Smooth muscle cell of the brain vasculature (primary cell): Measurements from ENCODE around the gene TM4SF4.

Source experiments
- DNase-seq: peaks from one replicate; pipeline ENCODE4 v3.0.0-alpha.2; 2012; ENCODE audit warnings: low read depth, low spot score

The TM4SF4 gene

DNA sequence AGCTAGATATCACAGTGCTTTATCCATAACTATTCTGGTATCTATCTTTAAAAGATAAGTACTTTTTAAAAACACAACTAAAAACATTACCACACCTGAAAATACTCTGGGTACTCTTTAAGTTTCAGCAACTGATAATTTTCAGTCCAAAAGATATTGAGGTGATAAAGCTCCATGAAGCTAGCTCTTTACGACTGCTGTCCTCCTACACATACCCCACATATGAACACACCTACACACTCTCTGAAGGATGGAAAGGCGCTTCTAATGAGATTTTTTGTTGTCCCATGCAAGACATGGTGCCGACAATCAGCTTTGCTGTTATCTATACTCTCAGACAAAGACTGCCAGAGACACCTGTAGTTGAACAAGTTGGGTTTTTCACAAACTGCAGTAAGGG is 19.1 kb upstream of the TM4SF4 start:
- DNase-seq, result no peak

DNA sequence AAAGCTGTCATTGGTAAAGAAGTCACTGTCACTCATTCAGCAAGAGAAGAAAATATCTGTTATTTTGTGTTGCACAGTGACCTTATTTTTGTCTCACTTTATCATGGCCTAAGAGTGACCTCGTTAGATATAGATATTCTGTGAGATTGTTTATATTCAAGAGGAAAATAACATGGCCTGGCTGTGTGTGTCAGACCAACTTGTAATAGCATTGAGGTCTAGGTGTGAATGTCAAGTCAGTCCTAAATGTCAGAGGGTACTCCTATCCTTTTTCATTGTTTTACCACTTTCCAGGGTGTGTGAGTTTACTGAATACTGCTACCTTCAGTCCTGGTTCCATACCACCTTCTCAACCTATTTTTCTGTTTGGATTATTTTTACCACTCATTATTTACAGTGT is 18.5 kb upstream of the TM4SF4 start:
- DNase-seq, result no peak

GRCh38 chr3:149459491-149460059 is 14.9 kb upstream of the TM4SF4 start:
- no peak for DNase-seq

DNA sequence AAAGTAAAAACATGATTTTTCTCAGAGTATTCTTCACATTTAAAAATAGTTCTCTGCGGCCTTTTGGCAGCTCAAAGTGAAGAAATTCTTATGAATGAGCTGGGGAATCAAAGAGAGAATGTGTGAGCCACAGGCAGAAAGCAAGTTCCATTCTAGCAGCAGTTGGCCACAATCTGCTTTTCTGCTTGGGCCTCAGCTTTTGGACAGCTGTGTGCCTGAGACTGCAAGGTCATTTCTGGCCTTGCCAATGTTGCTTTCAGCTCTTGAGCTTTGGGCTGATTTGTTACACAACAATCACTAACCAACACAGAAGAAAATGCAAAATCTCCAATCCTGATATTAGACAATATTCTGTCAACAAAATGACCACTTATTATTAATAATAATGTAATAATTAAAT is 14.4 kb upstream of the TM4SF4 start:
- DNase-seq, result no peak

GRCh38 chr3:149462051-149462450 is 12.4 kb upstream of the TM4SF4 start:
- DNase-seq, result no peak

DNA sequence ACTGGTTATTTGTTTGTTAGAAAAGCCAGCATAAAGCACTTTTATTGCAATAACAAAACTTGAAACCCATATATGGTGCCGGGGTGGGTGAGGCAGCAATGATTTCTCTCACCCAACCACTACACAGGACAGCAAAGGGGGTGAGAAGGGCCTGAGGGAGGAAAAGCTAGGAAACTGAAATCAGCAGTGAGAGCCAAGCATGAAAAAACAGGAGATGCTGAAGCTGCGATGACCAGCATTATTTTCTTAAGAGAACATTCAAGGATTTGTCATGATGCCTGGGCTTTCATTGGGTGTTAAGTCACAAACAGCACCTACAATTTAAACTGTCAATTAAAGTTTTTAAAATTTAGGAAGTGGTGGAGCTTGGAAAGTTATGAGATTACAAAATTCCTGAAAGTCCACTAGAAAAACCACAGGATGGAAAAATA is 11.9 kb upstream of the TM4SF4 start:
- no peak for DNase-seq

DNA sequence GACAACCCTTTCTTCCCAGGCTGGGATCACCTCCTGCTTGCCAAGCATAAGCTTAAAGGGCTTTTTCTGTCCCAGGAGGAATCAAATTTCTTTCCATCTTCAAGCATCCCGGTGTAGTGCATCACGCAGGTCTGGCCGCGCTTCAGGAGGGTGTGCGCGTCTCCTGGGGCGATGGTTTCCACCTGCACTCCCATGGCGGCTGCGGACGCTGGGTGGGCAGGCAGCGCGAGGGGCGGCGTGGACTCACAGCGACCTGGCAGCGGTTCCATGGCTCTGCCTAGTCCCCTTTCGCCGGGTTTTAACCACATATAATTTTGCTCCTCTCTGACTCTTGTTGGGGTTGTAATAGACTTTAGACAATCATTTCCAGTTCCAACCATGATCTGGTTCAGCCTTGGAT is 10.6 kb upstream of the TM4SF4 start:
- DNase-seq, result no peak

- no peak for DNase-seq
Observed at GRCh38 chr3:149464542-149465328, 9.8 kb upstream of the TM4SF4 start.

DNA sequence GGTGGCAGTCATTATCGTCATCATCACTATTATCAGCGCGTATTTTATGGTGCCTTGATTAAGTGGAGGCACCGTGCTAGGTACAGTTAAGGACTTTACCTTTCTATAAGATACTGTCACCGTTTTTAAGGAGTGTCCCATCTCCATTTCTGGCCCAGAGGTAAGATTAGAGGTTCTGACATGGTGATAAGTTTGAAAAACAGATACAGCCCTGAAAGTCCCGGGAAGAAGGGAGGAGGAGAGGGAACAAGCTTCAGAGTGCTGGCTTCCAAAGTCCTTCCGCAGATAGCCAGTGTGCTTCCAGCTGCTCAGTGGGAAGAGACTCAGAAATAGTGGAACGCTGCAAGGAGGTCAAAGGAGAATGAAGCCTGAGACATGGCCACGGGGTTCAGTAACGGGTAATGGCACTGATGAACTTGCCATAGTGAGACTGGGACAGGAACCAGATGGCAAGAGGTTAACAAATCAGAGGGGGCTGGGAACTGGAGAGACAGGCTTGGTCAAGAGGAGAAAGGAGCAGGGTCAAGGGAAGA is 9.1 kb upstream of the TM4SF4 start:
- no peak for DNase-seq

GRCh38 chr3:149466192-149466591 is 8.3 kb upstream of the TM4SF4 start:
- DNase-seq, result no peak

DNA sequence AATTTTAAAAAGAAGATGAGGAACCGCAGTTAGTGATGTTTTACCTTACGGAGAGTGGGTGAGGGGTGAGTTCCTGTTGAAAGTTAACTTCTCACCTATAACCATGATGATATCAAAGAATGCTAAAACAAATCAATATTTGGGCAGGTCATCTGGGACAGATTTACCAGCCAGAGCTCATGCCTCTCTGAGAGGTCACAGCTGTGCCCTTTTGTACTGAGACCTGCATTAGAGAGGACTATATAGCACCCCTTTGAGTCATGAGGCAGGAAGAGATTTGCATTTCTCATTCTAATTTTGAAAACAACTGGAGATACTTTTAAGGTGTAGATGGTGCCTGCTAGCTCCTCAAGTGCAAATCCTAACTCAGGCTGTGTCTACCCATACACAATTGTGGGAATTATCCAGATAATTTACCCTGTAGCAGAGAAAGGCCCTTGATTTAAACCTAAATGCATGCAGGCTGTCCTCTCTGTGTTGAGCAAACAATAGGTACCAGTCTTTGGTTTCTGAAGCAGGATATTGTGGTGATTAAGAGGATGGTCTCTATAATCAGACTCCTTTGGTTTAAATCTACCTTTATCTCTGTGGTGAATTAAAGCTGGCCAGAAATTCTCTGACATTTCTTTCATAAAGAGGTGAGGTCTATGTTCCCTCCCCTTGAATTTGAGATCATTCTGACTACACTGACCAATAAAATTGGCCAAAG is 5.8 kb upstream of the TM4SF4 start:
- no peak for DNase-seq

GRCh38 chr3:149470381-149470780 is 4.1 kb upstream of the TM4SF4 start:
- DNase-seq, result no peak

- no peak for DNase-seq
Observed at GRCh38 chr3:149472030-149472797, 2.3 kb upstream of the TM4SF4 start.

GRCh38 chr3:149473357-149474249 is 894 bp upstream of the TM4SF4 start:
- DNase-seq, result no peak

- DNase-seq, result no peak
Observed at GRCh38 chr3:149475451-149476060, 1.1 kb downstream of the TM4SF4 start.

DNA sequence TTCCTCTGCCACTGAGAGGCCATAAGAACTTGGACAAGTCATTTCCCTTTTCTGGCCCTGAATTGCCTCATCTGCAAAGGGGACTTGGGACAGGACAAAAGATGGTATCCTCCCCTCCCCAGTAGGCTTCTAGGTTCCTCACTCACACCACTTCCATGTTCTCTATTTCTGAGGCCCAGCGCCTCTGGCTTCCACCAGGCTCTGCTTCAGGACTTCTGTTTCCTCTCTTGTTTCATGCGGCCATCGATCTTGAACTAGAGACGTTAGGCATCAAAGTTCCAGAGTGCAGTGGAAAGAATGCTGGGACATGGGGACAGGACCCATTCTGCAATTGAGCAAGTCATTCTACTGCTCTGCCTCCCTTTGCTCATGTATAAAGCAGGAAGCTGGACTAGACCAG is 1.7 kb downstream of the TM4SF4 start:
- no peak for DNase-seq

- DNase-seq, result no peak
Observed at GRCh38 chr3:149479621-149480325, 5.3 kb downstream of the TM4SF4 start.

- peak; percentile 77 for DNase-seq
Observed at GRCh38 chr3:149480326-149481017, 6.0 kb downstream of the TM4SF4 start.

GRCh38 chr3:149481056-149481455 is 6.6 kb downstream of the TM4SF4 start:
- DNase-seq, result no peak
